HG03354 (cell line): ENCODE results near the gene ZNF221.
"Not testable (repeated sequence)": the region's sequence is repeated elsewhere in the genome, so short reads cannot be mapped to it uniquely, and the experiment has no call there.

Source experiments
- ATAC-seq: cut with Tn5 transposase; IDR thresholded peaks from one replicate; pipeline ENCODE4 v1.9.1; 2021; ENCODE audit warnings: mild to moderate bottlenecking; ENCODE audit not compliant: unreplicated experiment, poor library complexity, severe bottlenecking

The ZNF221 gene

DNA sequence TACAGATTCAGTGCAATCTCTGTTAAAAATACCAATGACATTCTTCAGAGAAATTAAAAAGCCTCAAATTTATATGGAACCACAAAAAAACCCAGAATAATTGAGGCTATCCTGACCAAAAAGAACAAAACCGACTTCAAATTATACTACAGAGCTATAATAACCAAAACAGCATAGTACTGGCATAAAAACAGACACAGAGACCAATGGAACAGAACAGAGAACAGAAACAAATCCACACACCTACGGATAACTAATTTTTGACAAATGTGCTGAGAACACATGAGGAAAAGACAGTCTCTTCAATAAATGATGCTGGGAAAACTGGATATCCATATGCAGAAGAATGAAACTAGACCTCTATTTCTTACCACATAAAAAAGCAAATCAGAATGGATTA is 1.2 kb upstream of the ZNF221 start:
- not testable (repeated sequence) for ATAC-seq

DNA sequence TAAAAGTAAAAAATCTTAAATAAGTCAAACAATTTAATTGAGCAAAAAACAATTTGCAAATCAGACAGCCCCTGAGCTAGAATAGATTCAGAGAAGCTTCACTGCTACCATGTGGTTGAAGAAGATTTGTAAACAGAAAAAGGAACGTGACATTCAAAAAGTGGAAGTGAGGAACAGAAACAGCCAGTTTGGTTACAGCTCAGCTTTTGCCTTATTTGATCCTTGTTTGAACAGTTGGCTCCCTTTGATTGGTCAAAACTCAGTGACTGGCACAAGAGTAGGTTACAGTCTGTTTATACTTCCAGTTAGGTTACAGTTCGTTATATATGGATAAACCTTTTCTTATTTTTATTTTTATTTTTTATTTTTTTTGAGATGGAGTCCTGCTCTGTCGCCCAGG is 5.8 kb downstream of the ZNF221 start:
- ATAC-seq = no peak

- ATAC-seq = no peak
These were observed 6.9 kb downstream of the ZNF221 start for GRCh38 chr19:43957891-43958290.

- no peak for ATAC-seq
These were observed 9.4 kb downstream of the ZNF221 start for GRCh38 chr19:43960411-43960810.

DNA sequence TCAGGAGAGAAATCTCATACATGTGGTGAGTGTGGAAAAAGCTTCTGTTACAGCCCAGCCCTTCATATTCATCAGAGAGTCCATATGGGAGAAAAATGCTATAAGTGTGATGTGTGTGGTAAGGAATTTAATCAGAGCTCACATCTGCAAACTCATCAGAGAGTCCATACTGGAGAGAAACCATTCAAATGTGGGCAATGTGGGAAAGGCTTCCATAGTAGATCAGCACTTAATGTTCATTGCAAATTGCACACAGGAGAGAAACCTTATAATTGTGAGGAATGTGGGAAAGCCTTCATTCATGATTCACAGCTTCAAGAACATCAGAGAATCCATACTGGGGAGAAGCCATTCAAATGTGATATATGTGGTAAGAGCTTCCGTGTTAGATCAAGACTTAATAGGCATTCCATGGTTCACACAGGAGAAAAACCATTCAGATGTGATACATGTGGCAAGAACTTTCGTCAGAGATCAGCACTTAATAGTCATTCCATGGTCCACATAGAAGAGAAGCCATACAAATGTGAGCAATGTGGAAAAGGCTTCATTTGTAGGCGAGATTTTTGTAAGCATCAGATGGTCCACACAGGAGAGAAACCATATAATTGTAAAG is 15.2 kb downstream of the ZNF221 start:
- ATAC-seq = no peak

DNA sequence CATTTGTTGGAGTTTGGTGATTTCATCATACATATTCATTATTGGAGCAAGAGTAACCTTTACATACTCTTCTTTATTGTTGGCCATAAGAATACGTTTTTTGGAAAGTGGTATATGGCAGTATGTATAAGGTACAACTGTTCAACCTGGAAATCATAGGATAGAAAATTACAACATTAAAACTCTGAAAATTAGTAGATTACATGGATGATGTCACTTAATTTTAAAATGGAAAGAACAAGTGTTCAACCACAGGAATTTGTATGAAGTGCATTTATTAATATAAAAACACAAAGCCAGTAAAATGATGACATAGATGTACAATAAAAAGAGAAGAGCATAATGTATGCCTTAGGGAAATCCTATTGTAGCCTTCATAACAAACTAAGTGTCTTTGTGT is 25.7 kb downstream of the ZNF221 start:
- no peak for ATAC-seq

- peak; percentile 12 for ATAC-seq
These were observed 32.5 kb downstream of the ZNF221 start for GRCh38 chr19:43983544-43983911.

- ATAC-seq = peak; percentile 88
These were observed 33.1 kb downstream of the ZNF221 start, which contains the start of gene ZNF155 for GRCh38 chr19:43983912-43984686. TSS of gene ZNF155 (plus strand) at chr19:43984188. CDS start at chr19:43988544, 4,356 bp downstream.

GRCh38 chr19:43984687-43985000 is 33.6 kb downstream of the ZNF221 start:
- ATAC-seq = peak; percentile 10

- no peak for ATAC-seq
These were observed 46.7 kb downstream of the ZNF221 start for GRCh38 chr19:43997631-43998290.

GRCh38 chr19:44002212-44002565 is 51.2 kb downstream of the ZNF221 start:
- no peak for ATAC-seq

DNA sequence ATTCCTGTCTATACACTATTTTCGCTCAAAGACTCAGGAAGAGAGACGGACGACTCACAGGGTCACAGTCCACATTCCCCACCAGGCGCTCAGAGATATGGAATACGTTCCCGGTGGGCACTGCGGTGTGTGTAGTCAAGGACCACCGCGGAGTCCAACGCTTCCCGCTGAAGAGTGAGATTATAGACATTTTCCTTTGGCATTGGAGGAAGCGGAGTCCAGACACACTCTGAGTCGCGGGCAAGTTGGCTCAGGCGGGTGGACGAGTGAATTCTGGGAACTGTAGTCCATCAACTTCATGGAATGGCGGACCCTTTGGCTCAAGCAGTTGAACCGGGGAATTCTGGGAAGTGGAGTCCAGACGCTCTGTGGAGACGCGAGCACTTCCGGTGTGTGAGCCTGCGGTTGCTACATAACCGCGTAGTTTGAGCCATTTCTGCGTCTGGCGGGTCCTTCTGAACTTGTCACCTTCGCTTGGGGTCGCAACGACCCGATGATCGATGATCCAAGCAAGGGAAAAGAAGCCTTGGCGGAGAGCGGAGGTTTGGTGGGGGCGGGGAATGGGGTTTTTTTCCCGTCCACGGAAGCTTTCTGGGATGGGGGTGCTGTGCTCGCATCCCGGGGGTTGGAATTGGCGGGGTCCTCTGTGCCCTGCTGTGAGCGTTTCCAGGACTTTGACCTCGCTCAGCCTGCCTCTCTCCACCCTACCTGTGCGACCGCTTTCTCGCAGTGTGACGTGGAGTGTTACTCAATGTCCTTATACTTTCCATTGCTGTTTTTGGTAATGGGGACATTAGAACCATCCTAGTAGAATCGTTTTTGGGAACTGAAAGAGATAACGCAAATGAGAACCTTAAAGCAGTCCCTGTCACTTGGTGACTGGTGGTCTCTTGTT is 51.8 kb downstream of the ZNF221 start, which contains the start of gene ZNF230:
Gene ZNF230, plus strand, starts transcription at position 392 of the 895 bp plus-strand sequence. CDS start 4,122 bp downstream, outside the sequence.
- peak; percentile 88 for ATAC-seq

- peak; percentile 44 for ATAC-seq
These were observed 52.5 kb downstream of the ZNF221 start for GRCh38 chr19:44003461-44004009.

- no peak for ATAC-seq
These were observed 54.9 kb downstream of the ZNF221 start for GRCh38 chr19:44005973-44006372.

DNA sequence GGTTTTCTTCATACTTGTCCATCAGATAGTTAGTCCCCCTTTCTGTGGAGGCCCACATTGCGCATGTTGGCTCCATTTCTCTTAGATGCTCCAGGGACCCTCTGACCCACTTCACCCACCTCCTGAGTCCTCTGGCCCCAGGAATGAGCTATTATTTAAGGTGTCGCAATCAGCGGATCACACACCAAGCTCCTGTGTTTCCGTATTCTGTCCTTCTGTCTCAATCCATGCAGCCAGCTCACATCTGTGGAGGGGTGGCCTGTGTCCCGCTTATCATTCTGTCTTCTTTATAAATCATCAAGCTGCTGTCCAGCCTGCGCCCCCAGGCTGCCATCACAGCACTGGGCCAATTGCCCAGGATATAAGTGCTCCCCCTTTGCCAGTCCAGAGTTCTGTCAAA is 56.4 kb downstream of the ZNF221 start:
- ATAC-seq = no peak

- no peak for ATAC-seq
These were observed 59.4 kb downstream of the ZNF221 start for GRCh38 chr19:44010468-44010867.
